DMS53 (cell line): Measurements from ENCODE around the gene FABP3.

Source experiments
- DNase-seq: peaks from one replicate; lab custom pipeline; 2025; lab: John Stamatoyannopoulos, UW

Gene FABP3

DNA sequence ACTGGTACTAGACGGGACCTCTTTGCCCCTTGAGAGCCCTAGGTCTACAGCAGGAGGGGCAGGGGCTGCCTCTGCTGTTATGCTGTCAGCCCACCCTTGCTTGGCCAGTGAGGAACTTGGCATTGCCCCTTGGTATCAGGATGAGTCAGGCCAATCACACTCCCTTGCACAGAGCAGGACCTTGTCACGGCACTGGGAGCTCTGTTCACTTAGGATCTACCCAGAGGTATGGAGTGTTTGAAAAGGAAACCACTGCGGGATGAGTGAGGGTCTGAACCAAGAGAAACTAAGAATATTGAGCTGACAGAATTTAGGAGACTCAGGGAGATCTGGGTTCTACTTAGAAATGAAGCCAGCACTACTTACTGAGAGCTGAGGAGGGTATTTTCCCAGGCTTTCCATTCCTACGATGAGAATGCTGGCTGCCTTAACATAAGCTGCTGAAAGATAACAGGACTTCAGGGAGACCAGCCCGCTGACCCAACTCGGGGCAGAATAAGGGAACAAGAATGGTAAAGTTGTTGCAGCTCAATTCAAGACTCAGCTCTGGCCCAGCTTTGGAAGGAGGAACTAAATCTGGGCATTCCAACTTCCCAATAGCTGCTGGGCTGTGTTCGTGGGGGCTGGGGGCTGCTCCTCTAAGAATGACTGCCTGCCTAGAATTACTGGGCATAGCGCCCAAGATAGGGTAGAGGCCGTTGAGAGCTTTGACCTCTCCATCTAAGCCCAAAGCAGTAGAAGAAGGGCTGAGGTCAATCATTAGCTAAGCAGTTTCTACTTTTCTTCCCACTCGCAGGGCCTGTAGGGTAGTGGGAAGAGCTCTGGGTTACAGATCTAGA, 1.5 kb downstream of the FABP3 start:
- no peak for DNase-seq

GRCh38 chr1:31370565-31370964, 2.3 kb downstream of the FABP3 start:
- no peak for DNase-seq

DNA sequence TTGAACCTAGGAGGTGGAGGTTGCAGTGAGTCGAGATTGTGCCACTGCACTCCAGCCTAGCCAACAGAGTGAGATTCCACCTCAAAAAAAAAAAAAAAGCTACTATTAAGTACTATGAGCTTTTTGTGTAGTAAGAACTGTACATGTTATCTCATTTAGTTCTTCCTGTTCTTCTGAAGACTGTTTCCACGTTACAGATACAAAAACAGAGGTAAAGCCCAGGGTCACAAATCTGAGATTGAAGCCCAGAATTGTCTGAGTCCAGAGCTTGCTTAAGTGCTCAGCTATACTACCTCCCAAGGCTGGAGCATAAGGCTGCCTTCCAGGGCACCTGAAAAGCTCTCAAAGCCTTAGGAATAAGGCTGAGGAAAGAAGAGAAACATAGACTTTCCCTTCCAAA, 2.9 kb downstream of the FABP3 start:
- no peak for DNase-seq

DNA sequence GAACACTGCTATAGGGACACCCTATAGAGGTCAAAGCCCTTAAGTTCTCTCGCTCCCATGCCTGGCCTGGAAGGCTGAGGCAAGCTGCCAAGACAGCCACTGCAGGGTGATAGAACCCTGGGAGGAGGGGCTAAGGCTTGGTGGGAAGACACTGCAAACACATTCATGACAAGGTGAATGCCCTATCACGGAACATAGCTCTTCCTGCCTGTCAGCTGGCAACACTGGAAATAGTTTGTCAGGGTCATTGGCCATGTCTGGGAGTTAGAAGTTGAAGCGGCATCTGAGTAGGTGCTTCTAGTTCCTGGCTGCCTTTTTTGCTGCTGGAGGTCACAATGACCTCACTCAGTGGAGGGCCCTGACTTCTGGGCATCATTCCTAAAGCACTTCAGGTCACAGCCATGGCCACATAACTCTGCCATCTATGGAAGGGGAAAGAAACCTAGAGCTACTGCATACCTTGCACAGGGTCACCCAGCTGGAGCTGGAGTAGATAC, 4.2 kb downstream of the FABP3 start:
- no peak for DNase-seq

- DNase-seq, result peak; percentile 53
Measured at GRCh38 chr1:31366796-31367195, 6.1 kb downstream of the FABP3 start.

GRCh38 chr1:31364561-31365250, 8.2 kb downstream of the FABP3 start:
- DNase-seq, result no peak

DNA sequence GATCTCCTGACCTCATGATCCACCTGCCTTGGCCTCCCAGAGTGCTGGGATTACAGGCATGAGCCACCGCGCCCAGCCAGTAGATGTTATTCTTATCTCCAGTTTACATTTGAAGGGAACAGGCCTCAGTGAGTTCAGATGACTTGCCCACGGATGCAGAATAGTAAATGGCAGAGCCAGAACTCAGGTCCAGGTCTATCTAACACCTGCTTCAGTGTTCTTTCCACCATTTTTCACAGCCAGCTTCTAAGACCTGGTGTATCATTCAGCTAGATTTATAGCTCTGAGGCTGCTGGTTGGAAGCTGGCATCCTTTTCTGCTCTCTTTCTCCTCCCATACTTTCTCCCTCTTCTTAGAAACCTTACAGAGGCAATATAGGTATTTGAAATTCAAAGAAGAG, 10.8 kb downstream of the FABP3 start:
- DNase-seq, result no peak

DNA sequence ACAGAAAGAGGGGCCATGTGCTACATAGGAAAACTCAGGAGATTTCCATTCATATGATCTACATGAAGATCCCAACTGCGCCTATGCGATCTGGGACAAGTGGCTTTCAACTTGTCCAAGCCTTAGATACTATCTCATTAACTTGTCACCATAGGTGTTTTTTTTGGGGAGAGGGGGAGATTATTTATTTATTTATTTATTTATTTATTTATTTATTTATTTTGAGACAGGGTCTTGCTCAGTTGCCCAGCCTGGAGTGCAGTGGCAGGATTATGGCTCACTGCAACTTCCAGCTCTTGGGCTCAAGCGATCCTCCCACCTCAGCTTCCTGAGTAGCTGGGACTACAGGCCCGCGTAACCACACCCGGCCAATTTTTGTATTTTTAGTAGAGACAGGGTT, 11.3 kb downstream of the FABP3 start:
- DNase-seq, result no peak

DNA sequence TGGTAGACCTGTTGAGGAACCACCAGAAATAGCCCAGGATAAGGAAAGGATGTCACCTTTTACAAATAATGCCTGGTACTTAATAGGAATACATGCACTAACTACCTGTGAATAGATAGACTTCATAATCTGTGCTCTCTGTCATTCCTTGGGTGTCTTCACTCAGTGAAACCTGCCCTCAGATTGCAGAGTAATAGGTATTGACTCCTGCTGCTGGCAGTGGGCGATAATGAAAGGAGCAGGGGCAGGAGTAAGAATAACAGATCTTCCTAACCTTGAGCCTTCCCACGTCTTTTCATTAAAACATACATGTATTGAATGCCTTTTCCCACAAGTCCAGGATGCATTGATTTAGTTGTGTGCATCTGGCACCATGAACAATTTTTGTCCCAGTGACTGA, 16.4 kb downstream of the FABP3 start:
- no peak for DNase-seq

DNA sequence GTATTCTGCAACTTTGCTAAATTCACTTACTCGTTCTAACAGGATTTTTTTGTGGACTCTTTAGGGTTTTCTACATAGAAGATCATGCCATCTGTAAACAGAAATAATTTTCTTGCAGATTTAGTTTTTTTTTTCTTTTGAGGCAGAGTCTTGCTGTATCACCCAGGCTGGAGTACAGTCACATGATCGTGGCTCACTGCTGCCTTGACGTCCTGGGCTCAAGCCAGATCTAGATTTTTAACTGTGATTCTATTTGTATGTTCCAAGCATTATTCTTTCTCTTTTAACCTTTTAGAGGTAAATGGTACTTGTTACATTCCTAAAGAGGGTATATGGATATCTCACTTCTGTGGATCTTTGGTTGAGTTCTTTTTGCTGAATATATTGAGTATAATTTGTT, 18.6 kb downstream of the FABP3 start:
- no peak for DNase-seq

DNA sequence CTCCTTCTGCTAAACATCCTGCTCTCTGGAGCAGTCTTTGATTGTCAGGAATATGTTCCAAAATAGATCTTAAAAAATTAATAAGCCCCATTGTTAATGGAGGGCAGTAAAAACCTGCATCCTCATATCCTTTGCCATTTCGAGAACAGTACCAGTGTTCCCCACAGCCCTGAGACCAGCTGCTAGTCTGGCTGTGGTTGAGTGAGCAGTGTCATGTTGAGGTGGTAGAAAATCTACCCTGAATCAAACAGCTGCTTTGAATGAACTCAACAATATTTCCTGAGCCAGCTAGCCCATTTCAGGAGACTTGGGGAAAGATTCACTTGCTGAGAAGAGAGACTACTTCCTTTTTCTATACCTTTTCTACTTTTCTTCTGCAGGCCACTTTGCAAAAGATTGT, 24.4 kb downstream of the FABP3 start:
- DNase-seq, result no peak

- DNase-seq, result no peak
Measured at GRCh38 chr1:31346785-31347184, 26.1 kb downstream of the FABP3 start.

- no peak for DNase-seq
Measured at GRCh38 chr1:31345635-31346034, 27.2 kb downstream of the FABP3 start.

GRCh38 chr1:31344503-31344902, 28.4 kb downstream of the FABP3 start:
- no peak for DNase-seq

DNA sequence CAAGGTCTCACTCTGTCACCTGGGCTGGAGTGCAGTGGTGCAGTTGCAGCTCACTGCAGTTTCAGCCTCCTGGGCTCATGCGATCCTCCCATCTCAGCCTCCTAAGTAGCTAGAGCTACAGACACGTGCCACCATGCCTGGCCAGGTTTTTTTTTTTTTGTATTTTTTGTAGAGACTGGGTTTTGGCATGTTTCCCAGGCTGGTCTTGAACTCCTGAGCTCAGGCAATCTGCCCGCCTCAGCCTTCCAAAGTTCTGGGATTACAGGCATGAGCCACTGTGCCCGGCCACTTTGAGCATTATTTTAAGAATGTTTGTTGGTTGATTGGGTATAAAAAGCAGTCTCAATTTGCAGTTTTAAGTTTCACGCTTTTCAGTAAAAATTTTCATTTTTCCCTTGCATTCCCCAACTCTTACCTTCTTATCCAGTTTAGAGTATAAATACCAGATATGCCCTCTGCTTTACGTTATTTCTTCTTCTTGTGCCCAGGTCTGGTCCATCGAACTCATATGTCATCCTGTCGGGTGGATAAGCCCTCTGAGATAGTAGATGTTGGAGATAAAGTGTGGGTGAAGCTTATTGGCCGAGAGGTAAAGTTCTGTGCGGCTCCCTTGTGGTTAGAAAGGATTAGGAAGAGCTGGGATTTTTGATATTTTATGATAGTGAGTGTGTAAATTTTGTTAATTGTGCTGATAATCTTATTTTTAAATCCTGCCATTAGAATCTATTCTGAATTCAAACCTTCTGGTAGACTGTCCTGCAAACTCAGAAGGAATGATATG, 36.0 kb downstream of the FABP3 start:
- no peak for DNase-seq

DNA sequence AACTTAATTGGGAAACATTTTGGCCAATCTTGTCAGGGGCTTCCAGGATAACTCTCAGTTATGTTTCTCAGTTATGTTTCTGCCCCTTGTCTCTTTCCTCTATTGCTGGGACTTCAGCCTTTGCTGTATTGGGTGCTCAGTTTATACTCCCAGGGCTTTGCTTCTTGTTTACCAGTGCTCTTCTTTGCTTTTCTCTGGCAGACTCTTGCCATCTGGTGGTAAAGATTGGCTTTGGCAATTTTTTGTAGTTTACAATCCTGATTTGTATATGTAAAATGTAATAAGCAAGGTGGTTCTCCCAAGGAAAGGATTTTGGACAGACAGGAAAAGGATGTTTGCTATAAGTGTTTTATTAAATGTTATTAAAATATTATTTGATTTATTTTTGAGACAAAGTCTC, 37.9 kb downstream of the FABP3 start:
- DNase-seq, result peak; percentile 77

- DNase-seq, result no peak
Measured at GRCh38 chr1:31327381-31327780, 45.5 kb downstream of the FABP3 start.

GRCh38 chr1:31326461-31326860, 46.4 kb downstream of the FABP3 start:
- DNase-seq, result no peak

- no peak for DNase-seq
Measured at GRCh38 chr1:31324992-31325391, 47.9 kb downstream of the FABP3 start.

- no peak for DNase-seq
Measured at GRCh38 chr1:31324093-31324492, 48.8 kb downstream of the FABP3 start.

DNA sequence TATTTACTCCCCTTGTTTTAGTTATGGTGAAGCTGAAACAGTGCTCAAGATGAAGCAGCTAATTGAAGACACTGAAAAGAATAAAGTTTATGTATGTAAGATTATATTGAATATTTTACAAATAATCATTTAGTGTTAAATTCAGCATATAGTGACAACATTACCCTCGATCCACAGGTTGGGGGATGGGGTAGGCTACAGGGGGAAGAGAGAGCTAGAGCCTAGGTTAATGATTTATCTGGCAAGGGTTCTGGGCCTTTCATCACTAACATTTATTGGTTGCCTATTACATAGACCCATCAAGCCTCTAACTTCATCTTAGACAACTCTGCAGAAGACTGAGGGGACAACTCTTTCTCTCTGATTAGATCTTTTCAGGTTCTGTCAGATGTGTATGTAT, 54.7 kb downstream of the FABP3 start:
- DNase-seq, result peak; percentile 32

DNA sequence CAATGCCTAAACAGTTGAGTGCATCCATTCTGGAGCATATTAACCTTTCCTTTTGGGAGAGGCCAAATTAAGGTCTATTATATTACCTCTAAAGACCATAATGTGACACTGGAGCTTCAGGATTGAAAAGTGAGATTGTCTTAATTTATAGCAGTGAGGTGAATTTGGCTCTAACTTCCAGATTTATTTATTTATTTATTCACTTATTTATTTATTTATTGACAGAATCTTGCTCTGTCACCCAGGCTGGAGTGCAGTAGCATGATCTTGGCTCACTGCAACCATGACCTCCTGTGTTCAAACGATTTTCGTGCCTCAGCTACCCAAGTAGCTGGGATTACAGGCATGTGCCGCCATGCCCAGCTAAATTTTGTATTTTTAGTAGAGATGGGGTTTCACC, 57.0 kb downstream of the FABP3 start:
- no peak for DNase-seq
